ENCODE results near the gene CGB5. TPM values are rescaled to one million over a fixed set of nuclear protein-coding genes. Genes with fewer than 3 reads are reported as not detected.
"Not testable (repeated sequence)": the region's sequence is repeated elsewhere in the genome, so short reads cannot be mapped to it uniquely, and the experiment has no call there.

Gene CGB5
- total RNA-seq, 2 experiments from 2014 or later = not detected

DNA sequence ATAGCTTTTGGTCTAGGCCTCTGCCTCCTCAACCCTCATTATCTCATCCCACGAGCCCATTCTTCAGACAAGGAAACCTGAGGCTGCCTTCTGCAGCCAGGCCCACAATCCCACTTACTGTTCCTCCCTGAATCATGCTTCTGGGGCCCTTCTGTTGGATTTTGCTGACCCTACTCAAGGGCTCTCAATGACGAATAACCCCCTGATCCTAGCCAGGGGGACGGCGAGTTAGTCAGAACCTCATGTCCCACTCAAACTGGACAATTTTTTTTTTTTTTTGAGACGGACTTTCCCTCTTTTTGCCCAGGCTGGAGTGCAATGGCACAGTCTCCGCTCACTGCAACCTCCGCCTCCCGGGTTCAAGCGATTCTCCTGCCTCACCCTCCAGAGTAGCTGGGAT is 21.5 kb upstream of the CGB5 start:
- H3K9me3 Mint-ChIP-seq = no peaks in the 10 kb centered on the region
- TF ChIP-seq, protein P1, sequence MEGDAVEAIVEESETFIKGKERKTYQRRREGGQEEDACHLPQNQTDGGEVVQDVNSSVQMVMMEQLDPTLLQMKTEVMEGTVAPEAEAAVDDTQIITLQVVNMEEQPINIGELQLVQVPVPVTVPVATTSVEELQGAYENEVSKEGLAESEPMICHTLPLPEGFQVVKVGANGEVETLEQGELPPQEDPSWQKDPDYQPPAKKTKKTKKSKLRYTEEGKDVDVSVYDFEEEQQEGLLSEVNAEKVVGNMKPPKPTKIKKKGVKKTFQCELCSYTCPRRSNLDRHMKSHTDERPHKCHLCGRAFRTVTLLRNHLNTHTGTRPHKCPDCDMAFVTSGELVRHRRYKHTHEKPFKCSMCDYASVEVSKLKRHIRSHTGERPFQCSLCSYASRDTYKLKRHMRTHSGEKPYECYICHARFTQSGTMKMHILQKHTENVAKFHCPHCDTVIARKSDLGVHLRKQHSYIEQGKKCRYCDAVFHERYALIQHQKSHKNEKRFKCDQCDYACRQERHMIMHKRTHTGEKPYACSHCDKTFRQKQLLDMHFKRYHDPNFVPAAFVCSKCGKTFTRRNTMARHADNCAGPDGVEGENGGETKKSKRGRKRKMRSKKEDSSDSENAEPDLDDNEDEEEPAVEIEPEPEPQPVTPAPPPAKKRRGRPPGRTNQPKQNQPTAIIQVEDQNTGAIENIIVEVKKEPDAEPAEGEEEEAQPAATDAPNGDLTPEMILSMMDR (IDR thresholded peaks at IDR 0.05) = no peak
- peaks cover 40% of the 10 kb centered on the region for H3K4me1 ChIP-seq (ENCODE audit: insufficient read depth, low read length)
- no peak overlapping the region for H3K27ac Mint-ChIP-seq
- peaks cover 5% of the 10 kb centered on the region for H3K36me3 Mint-ChIP-seq (ENCODE audit: low read depth)
- no peaks in the 10 kb centered on the region for H3K36me3 ChIP-seq (ENCODE audit: insufficient read depth, low read length)
- ChIA-PET CTCF (no interaction called here), POLR2A (interaction anchor here (1.0 kb wide), 1 partner anchor 29 kb away, joined by 3 read pairs; the partner anchor contains the start of genes GYS1 and RUVBL2)
- H3K4me3 ChIP-seq (ENCODE audit: low read length) = no peak overlapping the region
- DNase-seq (no peak), ATAC-seq (ENCODE audit: poor library complexity) (no peak)
- intact Hi-C loops (cut with DNase I, micrococcal nuclease) = no loop called here
- no peak overlapping the region for H3K4me3 Mint-ChIP-seq
- peaks cover 25% of the 10 kb centered on the region for H3K4me1 Mint-ChIP-seq (ENCODE audit: low read depth)
- H3K9me3 ChIP-seq (ENCODE audit: control insufficient read depth in 1 of 2, insufficient read depth in 1 of 2, low read length in 2 of 2) = no peaks in the 10 kb centered on the region
- H3K27ac ChIP-seq (ENCODE audit: low read depth in 1 of 2, low read length in 2 of 2) = no peak overlapping the region
- peaks cover 0 to 4% of the 10 kb centered on the region in 2 experiments for H3K27me3 ChIP-seq (ENCODE audit: control insufficient read depth in 1 of 2, insufficient read depth in 2 of 2, low read length in 2 of 2)
- H3K27me3 Mint-ChIP-seq = peaks cover 5% of the 10 kb centered on the region

DNA sequence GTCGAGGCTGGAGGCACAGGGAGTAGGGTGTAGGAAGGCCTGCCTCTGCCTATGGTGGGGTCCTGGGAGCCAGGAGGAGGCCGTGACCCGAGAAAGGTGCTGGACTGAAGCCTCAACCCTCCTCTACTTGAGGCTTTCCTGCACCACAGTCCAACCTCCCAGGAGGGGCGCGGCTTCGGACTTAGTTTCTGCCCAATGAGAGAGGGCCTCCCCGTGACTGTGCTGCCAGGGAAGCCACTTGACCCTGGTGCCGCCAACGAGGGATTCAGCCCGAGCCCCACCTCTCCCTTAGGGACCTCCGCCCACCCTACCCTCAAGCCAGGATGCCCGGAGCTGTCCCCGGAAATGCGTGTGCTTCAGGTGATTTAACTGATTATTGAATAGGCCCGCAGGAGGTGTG is 19.4 kb upstream of the CGB5 start, which contains the start of gene CGB3:
Gene CGB3 (minus strand): TSS at position 101 of the 400 bp plus-strand sequence. CDS start 362 bp downstream, outside the sequence.
- H3K4me3 ChIP-seq (ENCODE audit: low read length); H3K36me3 ChIP-seq (ENCODE audit: insufficient read depth, low read length); intact Hi-C loops (cut with DNase I, micrococcal nuclease); H3K36me3 Mint-ChIP-seq (ENCODE audit: low read depth); H3K27me3 Mint-ChIP-seq; H3K27ac Mint-ChIP-seq; ATAC-seq (ENCODE audit: poor library complexity); H3K27ac ChIP-seq (ENCODE audit: low read depth in 1 of 2, low read length in 2 of 2); H3K27me3 ChIP-seq (ENCODE audit: control insufficient read depth in 1 of 2, insufficient read depth in 2 of 2, low read length in 2 of 2); H3K4me3 Mint-ChIP-seq; POLR2A ChIA-PET; CTCF ChIA-PET; DNase-seq; H3K9me3 ChIP-seq (ENCODE audit: control insufficient read depth in 1 of 2, insufficient read depth in 1 of 2, low read length in 2 of 2); H3K9me3 Mint-ChIP-seq: not testable (repeated sequence)
- peaks cover 20% of the 10 kb centered on the region for H3K4me1 Mint-ChIP-seq (ENCODE audit: low read depth)
- peaks cover 20% of the 10 kb centered on the region for H3K4me1 ChIP-seq (ENCODE audit: insufficient read depth, low read length)

DNA sequence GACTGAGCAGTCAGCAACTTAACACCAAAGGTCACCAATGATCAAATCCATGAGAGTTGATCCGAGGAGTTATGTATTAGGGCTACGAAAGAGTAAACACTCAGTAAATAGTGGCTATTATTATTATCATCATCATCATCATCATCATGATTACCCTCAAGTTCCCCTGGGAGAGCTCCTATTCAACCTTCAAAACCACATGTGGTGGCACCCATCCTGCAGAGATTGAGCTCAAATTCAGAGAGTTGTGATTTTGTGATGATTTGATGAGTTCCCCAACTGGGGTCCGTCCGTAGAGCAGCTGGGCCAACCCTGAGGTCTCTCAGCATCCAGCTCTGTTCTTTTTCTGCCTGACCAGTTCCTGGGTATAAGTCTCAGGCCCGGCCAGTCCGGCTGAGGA is 18.6 kb upstream of the CGB5 start:
- H3K27me3 ChIP-seq (ENCODE audit: control insufficient read depth in 1 of 2, insufficient read depth in 2 of 2, low read length in 2 of 2); H3K27ac Mint-ChIP-seq; H3K36me3 ChIP-seq (ENCODE audit: insufficient read depth, low read length); DNase-seq; H3K36me3 Mint-ChIP-seq (ENCODE audit: low read depth); H3K9me3 ChIP-seq (ENCODE audit: control insufficient read depth in 1 of 2, insufficient read depth in 1 of 2, low read length in 2 of 2); H3K4me3 Mint-ChIP-seq; POLR2A ChIA-PET; H3K9me3 Mint-ChIP-seq; H3K4me3 ChIP-seq (ENCODE audit: low read length); H3K27me3 Mint-ChIP-seq; intact Hi-C loops (cut with DNase I, micrococcal nuclease); H3K27ac ChIP-seq (ENCODE audit: low read depth in 1 of 2, low read length in 2 of 2); CTCF ChIA-PET; ATAC-seq (ENCODE audit: poor library complexity): not testable (repeated sequence)
- H3K4me1 ChIP-seq (ENCODE audit: insufficient read depth, low read length) = peaks cover 12% of the 10 kb centered on the region
- H3K4me1 Mint-ChIP-seq (ENCODE audit: low read depth) = peaks cover 11% of the 10 kb centered on the region

GRCh38 chr19:49025599-49025998 is 18.0 kb upstream of the CGB5 start:
- H3K27me3 Mint-ChIP-seq; H3K36me3 ChIP-seq (ENCODE audit: insufficient read depth, low read length); H3K27me3 ChIP-seq (ENCODE audit: control insufficient read depth in 1 of 2, insufficient read depth in 2 of 2, low read length in 2 of 2); ATAC-seq (ENCODE audit: poor library complexity); H3K4me1 Mint-ChIP-seq (ENCODE audit: low read depth); DNase-seq; intact Hi-C loops (cut with DNase I, micrococcal nuclease); H3K9me3 Mint-ChIP-seq; H3K27ac ChIP-seq (ENCODE audit: low read depth in 1 of 2, low read length in 2 of 2); CTCF ChIA-PET; H3K4me3 Mint-ChIP-seq; H3K4me3 ChIP-seq (ENCODE audit: low read length); POLR2A ChIA-PET; H3K9me3 ChIP-seq (ENCODE audit: control insufficient read depth in 1 of 2, insufficient read depth in 1 of 2, low read length in 2 of 2); H3K27ac Mint-ChIP-seq; H3K36me3 Mint-ChIP-seq (ENCODE audit: low read depth): not testable (repeated sequence)
- H3K4me1 ChIP-seq (ENCODE audit: insufficient read depth, low read length) = peaks cover 10% of the 10 kb centered on the region

DNA sequence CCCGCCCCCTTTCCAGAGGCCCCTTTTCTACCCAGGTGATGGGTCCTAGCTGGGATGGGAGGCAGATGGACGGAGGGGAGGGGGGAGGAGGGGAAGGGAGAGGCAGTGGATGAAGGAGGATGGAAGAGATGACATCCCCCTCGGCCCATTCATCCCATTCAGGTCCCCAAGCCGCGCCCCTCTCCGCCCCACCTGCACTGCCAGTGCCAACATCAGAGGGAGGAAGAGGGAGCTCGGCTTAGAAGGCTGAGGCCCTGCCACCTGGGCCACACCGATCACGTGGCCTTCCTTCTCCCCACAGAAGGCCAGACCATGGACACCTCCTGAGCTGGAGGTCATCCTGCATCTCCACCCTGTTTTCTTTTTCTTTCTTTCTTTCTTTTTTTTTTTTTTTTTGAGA is 15.0 kb upstream of the CGB5 start:
- H3K9me3 Mint-ChIP-seq; POLR2A ChIA-PET; ATAC-seq (ENCODE audit: poor library complexity); H3K4me3 Mint-ChIP-seq; H3K27ac Mint-ChIP-seq; DNase-seq; H3K4me1 Mint-ChIP-seq (ENCODE audit: low read depth); H3K9me3 ChIP-seq (ENCODE audit: control insufficient read depth in 1 of 2, insufficient read depth in 1 of 2, low read length in 2 of 2); H3K27me3 Mint-ChIP-seq; intact Hi-C loops (cut with DNase I, micrococcal nuclease); H3K36me3 ChIP-seq (ENCODE audit: insufficient read depth, low read length); H3K36me3 Mint-ChIP-seq (ENCODE audit: low read depth); H3K4me3 ChIP-seq (ENCODE audit: low read length); H3K4me1 ChIP-seq (ENCODE audit: insufficient read depth, low read length); H3K27ac ChIP-seq (ENCODE audit: low read depth in 1 of 2, low read length in 2 of 2); CTCF ChIA-PET; H3K27me3 ChIP-seq (ENCODE audit: control insufficient read depth in 1 of 2, insufficient read depth in 2 of 2, low read length in 2 of 2): not testable (repeated sequence)

- H3K4me3 ChIP-seq (ENCODE audit: low read length); H3K4me1 ChIP-seq (ENCODE audit: insufficient read depth, low read length); H3K27ac Mint-ChIP-seq; H3K36me3 Mint-ChIP-seq (ENCODE audit: low read depth); CTCF ChIA-PET; H3K4me1 Mint-ChIP-seq (ENCODE audit: low read depth); H3K9me3 ChIP-seq (ENCODE audit: control insufficient read depth in 1 of 2, insufficient read depth in 1 of 2, low read length in 2 of 2); H3K27ac ChIP-seq (ENCODE audit: low read depth in 1 of 2, low read length in 2 of 2); H3K36me3 ChIP-seq (ENCODE audit: insufficient read depth, low read length); DNase-seq; ATAC-seq (ENCODE audit: poor library complexity); H3K27me3 ChIP-seq (ENCODE audit: control insufficient read depth in 1 of 2, insufficient read depth in 2 of 2, low read length in 2 of 2); POLR2A ChIA-PET; H3K27me3 Mint-ChIP-seq; intact Hi-C loops (cut with DNase I, micrococcal nuclease); H3K9me3 Mint-ChIP-seq; H3K4me3 Mint-ChIP-seq: not testable (repeated sequence)
Measured at GRCh38 chr19:49029749-49030148, 13.9 kb upstream of the CGB5 start.

GRCh38 chr19:49030323-49030722 is 13.3 kb upstream of the CGB5 start:
- ATAC-seq (ENCODE audit: poor library complexity); H3K4me3 ChIP-seq (ENCODE audit: low read length); H3K4me1 ChIP-seq (ENCODE audit: insufficient read depth, low read length); H3K27ac ChIP-seq (ENCODE audit: low read depth in 1 of 2, low read length in 2 of 2); POLR2A ChIA-PET; H3K27ac Mint-ChIP-seq; H3K4me1 Mint-ChIP-seq (ENCODE audit: low read depth); H3K9me3 ChIP-seq (ENCODE audit: control insufficient read depth in 1 of 2, insufficient read depth in 1 of 2, low read length in 2 of 2); H3K36me3 ChIP-seq (ENCODE audit: insufficient read depth, low read length); CTCF ChIA-PET; H3K27me3 ChIP-seq (ENCODE audit: control insufficient read depth in 1 of 2, insufficient read depth in 2 of 2, low read length in 2 of 2); H3K27me3 Mint-ChIP-seq; H3K36me3 Mint-ChIP-seq (ENCODE audit: low read depth); DNase-seq; intact Hi-C loops (cut with DNase I, micrococcal nuclease); H3K9me3 Mint-ChIP-seq; H3K4me3 Mint-ChIP-seq: not testable (repeated sequence)

Data from CD4-positive, alpha-beta T cell (primary cell).